Liver (tissue), 3 donors: ENCODE data around the gene NKAIN1.

Experiments
- CTCF ChIP-seq: fragments of 150-350 bp; IDR thresholded peaks from 2 replicates; pipeline ENCODE4 v1.5.1; 2017; ENCODE audit warnings: improper control_type of control experiment, low read depth, low read length; ENCODE audit not compliant: missing input control
- JUND ChIP-seq, 2 donors: IDR thresholded peaks; 2 replicates each; pipeline ENCODE4 v1.6.1; 2016; ENCODE audit warnings: antibody characterized with exemption in 2 of 2
- RXRA ChIP-seq, 2 donors: IDR thresholded peaks; 2 replicates each; pipeline ENCODE4 v1.6.1; 2017 to 2018; ENCODE audit warnings: antibody characterized with exemption in 2 of 2, mild to moderate bottlenecking in 1 of 2
- TAF1 ChIP-seq: conservative IDR thresholded peaks from 2 replicates; pipeline ENCODE4 v1.6.1; 2016; ENCODE audit warnings: antibody characterized with exemption, mild to moderate bottlenecking
- donor health status: healthy.
- donor health status: healthy.

DNA sequence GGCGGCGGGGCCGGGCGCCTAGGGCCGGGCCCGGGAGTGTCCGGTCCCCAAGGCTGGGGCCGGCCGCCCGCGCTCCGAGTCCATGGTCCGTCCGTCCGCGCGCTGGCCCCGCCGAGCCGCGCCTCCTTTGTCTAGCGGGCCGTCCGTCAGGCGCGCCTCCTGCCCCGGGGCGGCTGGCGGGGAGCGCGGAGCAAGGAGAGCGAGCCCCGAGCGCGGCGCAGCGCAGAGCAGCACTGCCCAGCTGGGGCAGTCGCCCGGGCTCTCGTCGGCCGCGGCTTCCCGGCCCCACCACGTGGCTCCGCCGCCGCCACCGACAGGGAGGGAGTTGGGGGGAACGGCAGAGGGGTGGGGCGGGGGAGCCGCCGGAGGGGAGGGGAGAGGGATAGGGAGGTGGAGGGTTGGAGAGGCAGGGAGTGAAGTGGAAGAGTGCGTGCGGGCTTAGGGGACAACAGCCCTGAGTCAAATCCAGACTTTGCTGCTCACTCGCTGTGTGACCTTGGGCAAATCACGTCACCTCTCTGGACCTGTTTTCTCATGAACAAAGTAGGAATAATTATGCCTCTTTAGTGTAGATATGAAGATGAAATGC, at the start of gene NKAIN1:
- TF ChIP-seq CTCF (no peak), TAF1 (no peak), RXRA (IDR thresholded peaks at IDR 0.05) (no peak), JUND (IDR thresholded peaks at IDR 0.05) (no peak)
